ENCODE measurements around the gene ZNF23.
"Not testable (repeated sequence)": the region's sequence is repeated elsewhere in the genome, so short reads cannot be mapped to it uniquely, and the experiment has no call there.

The ZNF23 gene

DNA sequence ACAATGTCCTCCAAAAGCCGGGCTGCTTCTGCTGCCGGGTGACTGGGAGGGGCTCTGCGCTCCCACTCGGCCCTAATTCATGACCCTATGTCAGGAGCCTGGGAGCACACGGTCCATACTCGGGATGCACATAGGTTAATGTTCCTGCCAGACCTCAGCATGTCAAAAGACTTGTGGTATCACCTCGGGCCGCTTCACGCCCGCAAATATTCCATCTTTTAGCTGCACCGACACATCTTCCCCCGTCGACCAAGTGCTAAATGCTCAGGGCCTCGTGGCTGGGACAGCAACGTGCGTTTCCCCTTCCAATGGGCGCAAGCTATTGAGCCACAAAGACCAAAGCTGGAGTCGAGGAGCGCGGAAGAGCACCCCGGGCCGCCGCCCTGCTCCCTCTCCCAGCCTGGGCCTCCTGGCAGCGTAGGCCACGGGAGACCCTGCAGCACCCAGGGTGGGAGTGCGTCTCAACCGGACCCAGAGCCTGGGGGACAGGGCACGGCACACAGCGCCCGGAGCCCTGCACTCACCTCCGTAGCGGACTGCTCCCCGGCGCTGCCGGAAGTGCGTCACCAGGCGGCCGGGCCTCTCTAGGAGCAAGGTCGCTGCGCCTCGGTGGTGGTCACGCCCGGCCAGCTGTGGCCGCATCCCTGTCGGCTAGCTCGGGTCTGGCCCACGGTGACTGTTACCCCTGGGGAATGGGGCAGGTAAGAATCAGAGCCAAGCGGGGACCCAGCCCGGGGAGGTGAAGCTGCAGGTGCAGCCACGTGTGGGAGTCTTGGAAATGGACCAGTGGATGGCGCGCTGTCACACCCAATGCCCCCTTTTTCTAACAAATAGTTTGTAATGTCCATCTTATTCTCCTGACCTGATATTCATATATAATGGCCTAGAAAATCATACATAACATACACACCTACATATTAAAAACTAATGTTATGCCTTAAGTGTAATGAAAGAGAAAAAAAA is at the start of gene ZNF23:
TSS of gene ZNF23 (minus strand) at position 562 of the 963 bp plus-strand sequence. CDS start 5,451 bp downstream, outside the sequence.
- DNase-seq (ENCODE audit: low read depth in 1 of 2, low spot score in 1 of 2) = peak; percentile 54 to 70

DNA sequence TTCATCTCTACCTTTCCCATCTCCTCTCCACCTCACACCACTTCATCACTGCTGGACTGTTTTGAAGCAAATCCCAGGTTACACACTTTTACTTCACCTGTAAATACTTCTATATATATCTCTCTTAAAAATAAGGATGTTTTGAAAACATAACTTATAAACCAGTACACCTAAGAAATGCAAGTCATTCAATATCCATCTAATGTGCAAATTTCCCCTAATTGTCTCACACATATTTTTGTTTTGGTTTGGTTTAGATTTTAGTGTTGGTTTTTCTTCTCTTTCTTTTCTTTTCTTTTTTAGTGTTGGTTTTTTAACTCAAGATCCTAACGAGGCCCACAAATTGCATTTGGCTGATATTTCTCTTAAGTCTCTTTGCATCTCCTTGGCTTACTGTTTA is 45.0 kb upstream of the ZNF23 start:
- DNase-seq (ENCODE audit: low read depth in 1 of 2, low spot score in 1 of 2) = no peak

DNA sequence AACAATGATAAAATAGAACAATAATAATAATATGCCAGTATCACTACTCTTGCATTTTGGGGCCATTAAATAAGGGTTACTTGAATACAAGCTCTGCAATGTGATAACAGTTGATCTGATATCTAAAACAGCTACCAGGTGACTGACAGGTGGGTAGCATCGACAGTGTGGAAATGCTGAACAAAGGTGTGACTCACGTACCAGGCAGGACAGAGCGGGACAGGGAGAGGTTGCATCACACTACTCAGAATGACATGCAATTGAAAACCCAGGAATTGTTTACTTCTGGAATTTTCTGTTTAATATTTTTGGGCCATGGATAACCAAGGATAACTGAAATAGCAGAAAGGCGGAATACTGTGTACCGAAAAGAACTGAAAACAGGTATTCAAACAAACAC is 42.9 kb upstream of the ZNF23 start:
- DNase-seq (ENCODE audit: low read depth in 1 of 2, low spot score in 1 of 2) = no peak

DNA sequence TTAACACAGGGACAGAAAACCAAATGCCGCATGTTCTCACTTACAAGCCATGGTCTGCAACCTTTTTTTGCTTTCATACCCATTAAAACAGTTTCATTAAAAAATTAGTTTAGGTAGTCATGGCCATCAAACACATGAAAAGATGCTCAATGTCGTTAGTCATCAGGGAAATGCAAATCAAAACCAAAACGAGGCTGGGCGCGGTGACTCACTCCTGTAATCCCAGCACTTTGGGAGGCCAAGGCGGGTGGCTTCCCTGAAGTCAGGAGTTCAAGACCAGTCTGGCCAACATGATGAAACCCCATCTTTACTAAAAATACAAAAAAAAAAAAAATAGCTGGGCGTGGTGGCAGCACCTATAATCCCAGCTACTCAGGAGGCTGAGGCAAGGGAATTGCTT is 42.0 kb upstream of the ZNF23 start:
- not testable (repeated sequence) for DNase-seq (ENCODE audit: low read depth in 1 of 2, low spot score in 1 of 2)

GRCh38 chr16:71501547-71501946 is 39.5 kb upstream of the ZNF23 start:
- DNase-seq (ENCODE audit: low read depth in 1 of 2, low spot score in 1 of 2) = no peak

DNA sequence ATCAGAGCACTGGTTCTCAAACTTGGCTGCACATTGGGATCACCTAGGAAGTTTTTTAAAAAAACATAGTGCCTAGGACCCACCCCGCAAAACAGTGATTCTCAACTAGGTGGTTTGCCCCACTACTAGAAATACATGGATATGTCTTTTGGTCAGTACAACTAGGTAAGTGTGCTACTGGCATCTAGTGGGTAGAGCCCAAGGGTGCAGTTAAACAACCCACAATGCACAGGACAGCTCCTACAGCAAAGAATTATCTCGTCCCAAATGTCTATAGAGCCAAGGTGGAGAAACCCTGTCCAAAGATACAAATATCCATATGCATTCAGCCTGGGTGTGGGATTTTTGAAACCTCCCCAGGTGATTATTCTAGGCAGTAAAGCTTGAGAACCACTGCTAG is 38.9 kb upstream of the ZNF23 start:
- no peak for DNase-seq (ENCODE audit: low read depth in 1 of 2, low spot score in 1 of 2)

DNA sequence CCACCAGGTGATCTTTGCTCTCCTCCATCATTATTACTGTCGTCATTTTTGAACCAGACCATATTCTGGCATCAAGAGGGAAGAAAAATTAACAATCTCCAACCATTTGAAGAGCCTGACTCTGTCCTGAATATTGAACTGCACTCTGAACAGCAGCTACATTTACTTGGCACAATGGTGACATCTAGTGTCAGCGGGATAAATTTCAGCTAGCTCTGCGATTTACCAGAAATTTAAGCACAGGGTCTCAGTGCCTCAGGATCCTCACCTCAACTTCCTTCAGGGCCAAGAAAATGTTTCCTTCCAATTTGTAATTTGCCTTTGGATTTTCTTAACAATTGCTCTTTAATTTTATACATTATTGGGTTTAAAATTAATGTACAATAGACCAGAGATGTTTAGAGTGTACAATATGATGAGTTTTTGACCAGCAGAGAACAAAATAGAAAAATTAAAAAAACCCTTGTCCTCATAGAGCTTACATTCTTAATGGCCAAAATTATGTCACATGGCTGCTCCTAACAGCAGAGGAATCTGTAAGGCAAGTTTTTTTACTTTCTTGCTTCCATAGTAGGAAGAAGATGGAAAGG is 37.8 kb upstream of the ZNF23 start:
- DNase-seq (ENCODE audit: low read depth in 1 of 2, low spot score in 1 of 2) = no peak

DNA sequence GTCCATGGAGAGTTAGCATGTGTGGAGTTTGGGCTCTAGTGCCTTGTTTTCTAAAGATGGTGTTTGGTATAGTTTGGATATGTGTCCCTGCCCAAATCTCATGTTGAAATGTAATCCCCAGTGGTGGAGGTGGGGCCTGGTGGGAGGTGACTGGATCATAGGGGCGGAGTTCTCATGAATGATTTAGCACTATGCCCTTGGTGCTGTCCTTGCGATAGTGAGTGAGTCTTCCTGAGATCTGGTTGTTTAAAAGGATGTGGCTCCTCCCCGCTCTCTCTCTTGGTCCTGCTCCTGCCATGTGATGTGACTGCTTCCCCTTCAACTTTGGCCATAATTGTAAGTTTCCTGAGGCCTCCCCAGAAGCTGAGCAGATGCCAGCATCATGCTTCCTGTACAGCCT is 36.0 kb upstream of the ZNF23 start:
- no peak for DNase-seq (ENCODE audit: low read depth in 1 of 2, low spot score in 1 of 2)

DNA sequence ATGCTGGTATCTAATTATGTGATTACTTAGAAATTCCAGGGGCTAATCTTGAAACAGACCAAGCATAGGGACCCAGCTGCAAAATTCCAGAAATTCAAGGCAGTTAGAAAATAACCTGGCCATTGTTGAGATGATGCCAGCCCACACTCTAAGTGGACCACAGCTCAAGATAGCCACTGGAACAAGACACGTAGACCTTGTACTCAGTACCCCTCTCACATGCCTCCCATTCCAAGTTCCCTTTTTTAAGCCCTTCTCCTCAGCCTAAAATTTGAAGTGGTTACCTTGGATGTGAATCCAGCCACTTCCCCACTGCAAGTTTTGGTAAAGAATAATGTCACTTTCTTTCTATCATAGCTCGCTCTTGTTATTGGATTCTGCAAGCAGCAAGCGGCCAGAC is 31.2 kb upstream of the ZNF23 start:
- DNase-seq (ENCODE audit: low read depth in 1 of 2, low spot score in 1 of 2) = no peak

DNA sequence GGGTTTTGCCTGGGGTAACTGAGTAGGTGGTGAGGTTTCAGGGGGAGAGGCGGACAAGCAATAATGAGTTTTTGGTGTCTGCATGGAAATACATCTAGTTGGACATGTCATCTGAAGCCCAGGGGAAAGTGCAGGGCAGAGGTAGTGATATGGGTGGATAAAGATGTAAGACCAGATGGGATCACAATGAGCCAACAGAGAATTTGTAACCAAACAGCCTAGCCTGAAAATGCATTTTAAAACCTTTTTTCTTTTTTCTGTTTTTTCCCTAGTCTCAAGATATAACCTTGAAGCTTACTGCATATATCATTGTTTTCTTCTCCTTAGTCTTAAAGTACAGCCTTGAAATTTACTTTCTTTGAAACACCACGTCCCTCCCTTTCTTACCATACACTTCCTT is 30.7 kb upstream of the ZNF23 start:
- DNase-seq (ENCODE audit: low read depth in 1 of 2, low spot score in 1 of 2) = no peak

- DNase-seq (ENCODE audit: low read depth in 1 of 2, low spot score in 1 of 2) = no peak
Observed at GRCh38 chr16:71491054-71491453, 29.0 kb upstream of the ZNF23 start.

DNA sequence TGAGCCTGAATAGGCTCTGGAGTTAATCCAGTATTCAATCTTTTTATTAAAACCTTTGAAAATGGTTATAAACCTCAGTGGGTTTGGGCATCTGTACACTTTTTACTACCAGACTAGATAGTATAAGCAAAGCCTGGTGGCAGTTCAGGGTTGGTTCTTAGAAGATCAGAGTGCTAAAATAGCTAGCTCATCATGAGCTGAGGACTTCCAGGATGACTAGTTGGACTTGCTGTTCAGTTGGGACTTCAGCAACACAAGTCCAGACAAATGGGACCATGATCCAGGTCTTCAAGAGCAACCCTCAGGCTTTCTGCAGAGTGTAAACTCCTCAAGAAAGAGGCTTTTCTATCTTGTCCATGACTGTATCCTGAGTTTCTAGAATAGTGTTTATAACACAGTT is 28.3 kb upstream of the ZNF23 start:
- no peak for DNase-seq (ENCODE audit: low read depth in 1 of 2, low spot score in 1 of 2)

GRCh38 chr16:71489122-71489521 is 27.1 kb upstream of the ZNF23 start, which contains the start of gene ZNF19:
TSS of gene ZNF19 (minus strand) at chr16:71489324. CDS start at chr16:71482114, 7,210 bp downstream.
- DNase-seq (ENCODE audit: low read depth in 1 of 2, low spot score in 1 of 2) = no peak

- peak; percentile 47 to 66 for DNase-seq (ENCODE audit: low read depth in 1 of 2, low spot score in 1 of 2)
Observed at GRCh38 chr16:71484006-71484893, 22.2 kb upstream of the ZNF23 start.

DNA sequence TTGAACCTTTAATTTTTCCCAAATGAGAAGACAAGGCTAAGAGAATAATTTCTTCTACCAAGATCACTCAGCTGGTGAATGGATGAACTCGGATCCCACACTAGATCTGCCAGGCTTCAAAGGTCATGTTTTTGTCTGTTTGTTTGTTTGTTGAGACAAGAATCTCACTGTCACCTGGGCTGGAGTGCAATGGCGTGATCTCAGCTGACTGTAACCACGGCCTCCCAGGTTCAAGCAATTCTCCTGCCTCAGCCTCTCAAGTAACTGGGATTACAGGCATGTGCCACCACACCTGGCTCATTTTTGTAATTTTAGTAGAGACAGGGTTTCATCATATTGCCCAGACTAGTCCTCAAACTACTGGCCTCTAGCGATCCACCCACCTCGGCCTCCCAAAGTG is 20.5 kb upstream of the ZNF23 start:
- no peak for DNase-seq (ENCODE audit: low read depth in 1 of 2, low spot score in 1 of 2)

GRCh38 chr16:71480956-71481355 is 18.9 kb upstream of the ZNF23 start:
- DNase-seq (ENCODE audit: low read depth in 1 of 2, low spot score in 1 of 2) = no peak

DNA sequence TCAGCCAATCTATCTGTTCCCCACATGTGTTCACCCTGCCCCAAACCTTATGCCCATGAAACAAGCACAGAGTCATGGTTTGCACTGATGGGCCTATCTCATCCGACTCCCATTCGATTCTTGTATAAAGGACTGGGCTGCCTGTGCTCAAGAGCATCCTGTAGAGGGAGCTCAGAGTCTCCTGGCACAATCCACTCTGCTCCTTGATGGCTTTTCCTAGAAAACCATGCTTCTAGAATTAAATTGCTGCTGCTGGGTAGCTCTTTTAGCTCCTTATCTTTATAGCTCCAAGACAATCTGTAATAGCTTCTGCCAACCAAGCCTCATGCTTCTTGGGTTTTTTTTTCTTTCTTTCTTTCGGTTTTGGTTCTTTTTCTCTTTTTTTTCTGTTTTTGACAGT is 17.4 kb upstream of the ZNF23 start:
- DNase-seq (ENCODE audit: low read depth in 1 of 2, low spot score in 1 of 2) = no peak

- no peak for DNase-seq (ENCODE audit: low read depth in 1 of 2, low spot score in 1 of 2)
Observed at GRCh38 chr16:71476457-71477124, 14.5 kb upstream of the ZNF23 start.

DNA sequence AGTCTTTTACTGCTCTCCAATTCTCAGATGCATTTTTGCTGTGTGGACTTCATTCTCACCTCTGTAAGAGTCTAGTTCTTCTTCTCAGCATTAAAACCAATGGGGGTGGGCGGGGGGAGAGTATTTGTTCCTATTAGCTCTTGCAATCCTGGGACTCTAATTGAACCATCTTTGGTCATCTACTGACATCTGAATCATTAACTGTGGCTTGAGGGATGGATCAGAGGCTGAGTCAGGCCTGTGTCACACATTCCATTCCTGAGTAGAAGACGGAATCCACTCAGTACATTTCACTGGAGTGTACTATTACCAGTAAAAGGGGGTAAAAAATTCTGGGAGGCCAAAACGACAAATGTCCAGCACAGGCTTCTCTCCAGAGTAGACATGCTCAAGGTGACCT is 12.8 kb upstream of the ZNF23 start:
- no peak for DNase-seq (ENCODE audit: low read depth in 1 of 2, low spot score in 1 of 2)

DNA sequence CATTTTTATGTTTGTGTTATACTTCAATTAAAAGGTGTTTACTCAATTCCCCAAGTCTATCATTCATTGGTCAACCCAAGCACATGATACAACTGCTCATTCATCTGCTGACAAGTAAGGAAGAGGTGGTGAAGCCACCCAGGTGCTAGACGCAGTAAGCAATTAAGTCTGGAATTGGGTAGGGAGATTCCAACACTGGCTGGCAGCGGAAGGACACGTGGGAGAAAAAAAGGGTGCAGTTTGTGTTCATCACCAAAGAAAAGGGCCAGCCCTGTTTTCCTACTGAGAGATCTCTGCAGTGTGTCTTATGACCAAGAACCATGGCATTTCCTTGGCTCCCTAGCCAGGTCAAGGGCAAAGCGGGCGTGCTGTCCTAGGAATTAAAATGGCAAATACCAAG is 11.8 kb upstream of the ZNF23 start:
- no peak for DNase-seq (ENCODE audit: low read depth in 1 of 2, low spot score in 1 of 2)

DNA sequence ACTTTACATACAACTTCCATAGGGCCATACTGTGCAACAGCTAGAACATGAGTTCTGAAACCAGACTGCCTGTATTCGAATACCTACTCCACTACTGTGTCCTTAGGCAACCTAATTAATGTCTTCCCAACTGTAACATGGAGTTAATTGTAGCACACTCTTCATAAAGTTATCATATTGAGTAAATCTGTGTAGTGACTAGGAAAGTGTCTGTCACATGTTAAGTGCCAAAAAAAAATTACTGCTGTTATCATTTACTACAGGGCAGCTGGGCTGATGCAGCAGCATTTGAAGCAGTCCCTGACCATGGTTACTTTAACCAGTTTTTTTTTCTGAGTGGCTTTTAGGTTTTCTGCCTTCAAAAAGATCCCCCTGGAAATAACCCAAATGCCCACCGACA is 10.9 kb upstream of the ZNF23 start:
- no peak for DNase-seq (ENCODE audit: low read depth in 1 of 2, low spot score in 1 of 2)

Measured in activated T-helper 1 cell treated with anti-CD3 and anti-CD28 coated beads, Interleukin-2, amount 50 U/mL, for 16 hours (primary cell).